Measurements from ENCODE around the gene DNAH14. TPM values are rescaled to one million over a fixed set of nuclear protein-coding genes. Genes with fewer than 3 reads are reported as not detected.

Gene DNAH14
- total and polyA plus RNA-seq, 2 donors (not counting 1 experiment from before 2014, with no cell fraction given): not detected

DNA sequence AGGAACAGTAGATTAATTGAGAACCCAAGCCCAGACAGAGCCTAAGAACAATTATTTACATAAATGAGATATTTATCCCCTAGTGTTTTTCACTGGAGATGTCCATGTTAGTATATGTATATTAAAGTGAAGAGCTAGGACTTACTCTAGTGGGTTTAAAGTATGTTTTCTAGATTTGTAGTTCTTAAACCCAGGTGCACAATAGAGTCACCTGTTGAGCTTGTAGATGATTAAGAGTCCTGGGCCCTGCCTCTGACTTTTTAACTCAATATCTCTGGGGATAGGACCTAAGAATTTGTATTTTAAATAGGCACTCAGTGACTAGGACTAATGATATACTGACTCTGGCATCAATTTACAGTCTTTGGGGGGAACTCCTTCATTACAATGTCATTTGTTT is 112.8 kb downstream of the DNAH14 start:
- Mint-ChIP-seq H3K4me3 (no peak overlapping the region), H3K4me1 (no peaks in the 10 kb centered on the region), H3K9me3 (ENCODE audit: insufficient read depth) (no peaks in the 10 kb centered on the region), H3K27ac (no peak overlapping the region), H3K27me3 (no peaks in the 10 kb centered on the region)
- Histone ChIP-seq H3K36me3 (replicated peaks in 1 of 2; ENCODE audit: control extremely low read depth in 1 of 2, control insufficient read depth in 1 of 2, extremely low read depth in 1 of 2, insufficient read depth in 2 of 2, low read length in 1 of 2) (no peaks in the 10 kb centered on the region), H4K20me1 (ENCODE audit: control insufficient read depth, insufficient read depth, low read length, poor library complexity, severe bottlenecking) (no peaks in the 10 kb centered on the region), H3K27me3 (replicated peaks in 1 of 4; ENCODE audit: control extremely low read depth in 1 of 4, control insufficient read depth in 3 of 4, insufficient read depth in 4 of 4, low read length in 3 of 4) (no peaks in the 10 kb centered on the region), H3K79me2 (ENCODE audit: control insufficient read depth, insufficient read depth, low read length) (no peaks in the 10 kb centered on the region), H3K4me3 (ENCODE audit: control extremely low read depth in 1 of 5, extremely low read depth in 1 of 5, insufficient read depth in 1 of 5, low read depth in 2 of 5, low read length in 4 of 5) (no peak overlapping the region), H3K9me3 (ENCODE audit: control extremely low read depth in 1 of 3, control insufficient read depth in 2 of 3, insufficient read depth in 1 of 3, low read length in 2 of 3) (no peaks in the 10 kb centered on the region), H3K4me1 (ENCODE audit: control insufficient read depth in 2 of 2, insufficient read depth in 2 of 2, low read length in 2 of 2) (no peaks in the 10 kb centered on the region), H3K4me2 (replicated peaks; ENCODE audit: low read depth, low read length, poor library complexity, severe bottlenecking) (no peak overlapping the region), H3K9ac (ENCODE audit: low read length) (no peak overlapping the region), H2AFZ (ENCODE audit: insufficient read depth, low read depth, low read length, poor library complexity, severe bottlenecking) (no peak overlapping the region), H3K27ac (ENCODE audit: low read length in 2 of 2) (no peak overlapping the region)
- ATAC-seq (ENCODE audit: low read depth): no peak
- CTCF ChIA-PET: no interaction called here
- TF ChIP-seq, protein P1, sequence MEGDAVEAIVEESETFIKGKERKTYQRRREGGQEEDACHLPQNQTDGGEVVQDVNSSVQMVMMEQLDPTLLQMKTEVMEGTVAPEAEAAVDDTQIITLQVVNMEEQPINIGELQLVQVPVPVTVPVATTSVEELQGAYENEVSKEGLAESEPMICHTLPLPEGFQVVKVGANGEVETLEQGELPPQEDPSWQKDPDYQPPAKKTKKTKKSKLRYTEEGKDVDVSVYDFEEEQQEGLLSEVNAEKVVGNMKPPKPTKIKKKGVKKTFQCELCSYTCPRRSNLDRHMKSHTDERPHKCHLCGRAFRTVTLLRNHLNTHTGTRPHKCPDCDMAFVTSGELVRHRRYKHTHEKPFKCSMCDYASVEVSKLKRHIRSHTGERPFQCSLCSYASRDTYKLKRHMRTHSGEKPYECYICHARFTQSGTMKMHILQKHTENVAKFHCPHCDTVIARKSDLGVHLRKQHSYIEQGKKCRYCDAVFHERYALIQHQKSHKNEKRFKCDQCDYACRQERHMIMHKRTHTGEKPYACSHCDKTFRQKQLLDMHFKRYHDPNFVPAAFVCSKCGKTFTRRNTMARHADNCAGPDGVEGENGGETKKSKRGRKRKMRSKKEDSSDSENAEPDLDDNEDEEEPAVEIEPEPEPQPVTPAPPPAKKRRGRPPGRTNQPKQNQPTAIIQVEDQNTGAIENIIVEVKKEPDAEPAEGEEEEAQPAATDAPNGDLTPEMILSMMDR (IDR thresholded peaks at IDR 0.05): no peak
- no peak for TF ChIP-seq EZH2 (IDR thresholded peaks at IDR 0.05; ENCODE audit: borderline replicate concordance, insufficient read depth, low read depth, low read length, poor library complexity, severe bottlenecking)
- no peak for DNase-seq
- POLR2A ChIA-PET: no interaction called here
- intact Hi-C loops (cut with micrococcal nuclease): no loop called here

DNA sequence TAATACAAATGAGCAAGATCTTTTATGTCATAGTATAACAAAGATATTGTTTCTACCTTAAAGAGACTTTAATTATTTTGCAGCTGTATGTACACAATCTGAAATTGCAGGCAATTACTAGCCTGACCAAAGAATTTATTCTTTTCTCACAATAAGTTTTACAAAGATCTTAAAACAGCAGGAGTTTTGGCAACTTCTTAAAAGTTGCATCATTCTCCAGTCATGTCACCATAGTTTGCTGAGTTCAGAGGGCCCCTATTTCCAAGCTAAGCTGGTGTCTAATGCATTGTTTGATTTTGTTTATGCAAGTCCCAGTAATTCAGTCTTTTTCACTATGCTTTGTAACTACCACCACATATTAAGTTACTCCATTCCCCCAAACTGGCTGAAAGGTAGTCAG is 114.8 kb downstream of the DNAH14 start:
- Histone ChIP-seq H2AFZ (ENCODE audit: insufficient read depth, low read depth, low read length, poor library complexity, severe bottlenecking) (no peak overlapping the region), H3K27me3 (replicated peaks in 1 of 4; ENCODE audit: control extremely low read depth in 1 of 4, control insufficient read depth in 3 of 4, insufficient read depth in 4 of 4, low read length in 3 of 4) (no peaks in the 10 kb centered on the region), H3K36me3 (replicated peaks in 1 of 2; ENCODE audit: control extremely low read depth in 1 of 2, control insufficient read depth in 1 of 2, extremely low read depth in 1 of 2, insufficient read depth in 2 of 2, low read length in 1 of 2) (no peaks in the 10 kb centered on the region), H3K9me3 (ENCODE audit: control extremely low read depth in 1 of 3, control insufficient read depth in 2 of 3, insufficient read depth in 1 of 3, low read length in 2 of 3) (no peaks in the 10 kb centered on the region), H3K79me2 (ENCODE audit: control insufficient read depth, insufficient read depth, low read length) (no peaks in the 10 kb centered on the region), H3K9ac (ENCODE audit: low read length) (no peak overlapping the region), H3K4me2 (replicated peaks; ENCODE audit: low read depth, low read length, poor library complexity, severe bottlenecking) (no peak overlapping the region), H3K4me1 (ENCODE audit: control insufficient read depth in 2 of 2, insufficient read depth in 2 of 2, low read length in 2 of 2) (no peaks in the 10 kb centered on the region), H3K27ac (ENCODE audit: low read length in 2 of 2) (no peak overlapping the region), H4K20me1 (ENCODE audit: control insufficient read depth, insufficient read depth, low read length, poor library complexity, severe bottlenecking) (no peaks in the 10 kb centered on the region), H3K4me3 (ENCODE audit: control extremely low read depth in 1 of 5, extremely low read depth in 1 of 5, insufficient read depth in 1 of 5, low read depth in 2 of 5, low read length in 4 of 5) (no peak overlapping the region)
- H3K27ac Mint-ChIP-seq: no peak overlapping the region
- CTCF ChIA-PET: no interaction called here
- no peaks in the 10 kb centered on the region for H3K4me1 Mint-ChIP-seq
- H3K9me3 Mint-ChIP-seq (ENCODE audit: insufficient read depth): no peaks in the 10 kb centered on the region
- TF ChIP-seq, protein P1 (IDR thresholded peaks at IDR 0.05): no peak
- no peak for TF ChIP-seq EZH2 (IDR thresholded peaks at IDR 0.05; ENCODE audit: borderline replicate concordance, insufficient read depth, low read depth, low read length, poor library complexity, severe bottlenecking)
- intact Hi-C loops (cut with micrococcal nuclease): no loop called here
- no peak for DNase-seq
- POLR2A ChIA-PET: no interaction called here
- no peak for ATAC-seq (ENCODE audit: low read depth)
- no peak overlapping the region for H3K4me3 Mint-ChIP-seq
- no peaks in the 10 kb centered on the region for H3K27me3 Mint-ChIP-seq

All from B cell (primary cell).